ENCODE measurements around the gene SECTM1.

Gene SECTM1

DNA sequence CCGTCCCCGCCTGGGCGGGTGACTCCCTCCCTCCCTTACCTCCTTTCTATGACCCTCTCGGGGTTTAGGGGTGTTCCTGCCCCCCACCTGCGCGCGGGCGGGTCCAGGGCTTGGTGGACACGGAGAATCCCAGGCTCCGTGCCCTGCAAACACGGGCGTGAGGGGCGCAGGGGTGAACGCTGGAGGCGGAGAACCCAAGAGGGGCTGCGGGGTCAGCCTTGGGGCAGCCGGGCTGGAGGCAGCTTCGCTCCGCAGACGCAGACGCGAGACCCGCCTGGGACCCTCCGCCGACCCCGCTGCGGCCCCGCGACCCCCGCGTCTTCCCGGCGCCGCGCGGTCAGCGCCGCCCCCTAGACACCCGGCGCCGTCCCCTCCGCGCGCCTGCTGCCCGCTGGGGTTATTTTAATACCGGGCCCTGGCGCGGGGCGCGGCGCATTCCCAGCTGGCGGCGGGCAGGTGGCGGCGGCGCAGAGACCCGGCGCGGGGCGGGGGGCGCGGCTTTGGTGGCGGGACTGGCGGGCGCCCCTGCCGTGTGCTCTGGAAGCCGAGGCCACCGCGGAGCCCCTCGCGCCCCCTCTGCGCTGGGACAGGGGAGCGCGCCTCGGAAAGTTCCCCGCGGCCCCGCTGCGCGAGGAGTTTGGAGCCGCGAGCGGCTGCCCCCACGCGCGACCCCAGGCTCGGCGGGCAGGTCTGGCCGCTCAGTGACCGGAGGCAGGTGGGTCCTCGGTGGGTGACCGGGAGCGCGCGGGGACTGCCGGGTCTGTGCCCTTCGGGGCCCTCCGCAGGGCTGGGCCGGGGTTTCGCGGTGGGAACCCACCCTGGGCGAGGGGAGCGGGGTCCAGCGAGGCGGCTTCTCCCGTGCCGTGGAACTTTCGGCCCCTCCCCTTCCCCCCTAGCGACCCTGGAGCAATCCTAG is 38.0 kb upstream of the SECTM1 start, which contains the start of gene UTS2R:
Gene UTS2R, plus strand, starts transcription at position 433 of the 916 bp plus-strand sequence. CDS start 2,560 bp downstream, outside the sequence.
- WGBS, result 9% methylated on average over 91 of the region's 109 CpGs
- Histone ChIP-seq H3K4me3 (ENCODE audit: insufficient read depth in 1 of 2, low read depth in 1 of 2, low read length in 2 of 2) (peak within 1 kb of the TSS in 1 of 2 experiments; percentile 79), H3K9me3 (ENCODE audit: control insufficient read depth, low read length) (no peaks in the 10 kb centered on the region), H4K8ac (ENCODE audit: low read length) (no peak within 1 kb of the TSS), H3K79me1 (replicated peaks; ENCODE audit: low read length, poor library complexity, severe bottlenecking) (no peaks in the 10 kb centered on the region), H3K36me3 (ENCODE audit: control insufficient read depth in 1 of 2, insufficient read depth in 2 of 2, low read depth in 1 of 2, low read length in 2 of 2) (no peaks in the 10 kb centered on the region), H3K14ac (ENCODE audit: low read length in 2 of 2) (no peak within 1 kb of the TSS), H2AFZ (ENCODE audit: low read depth, low read length) (no peak within 1 kb of the TSS), H2BK120ac (ENCODE audit: low read depth, low read length) (no peak within 1 kb of the TSS), H3K27ac (ENCODE audit: low read length, poor library complexity, severe bottlenecking) (no peak within 1 kb of the TSS), H3K23ac (ENCODE audit: low read length in 2 of 2) (peak within 1 kb of the TSS in 1 of 2 experiments; percentile 9), H3K27me3 (ENCODE audit: control insufficient read depth in 1 of 2, insufficient read depth in 1 of 2, low read length in 2 of 2) (peaks cover 52 to 72% of the 10 kb centered on the region in 2 experiments), H2AK5ac (ENCODE audit: low read length, severe bottlenecking) (no peak within 1 kb of the TSS), H2BK12ac (ENCODE audit: low read length in 2 of 2) (no peak within 1 kb of the TSS), H2BK5ac (ENCODE audit: low read depth, low read length, poor library complexity, severe bottlenecking) (no peak within 1 kb of the TSS), H3K4ac (ENCODE audit: low read depth in 1 of 2, low read length in 2 of 2) (no peak within 1 kb of the TSS), H2BK15ac (ENCODE audit: low read depth, poor library complexity, severe bottlenecking) (no peak within 1 kb of the TSS), H3K4me1 (ENCODE audit: control insufficient read depth, insufficient read depth, low read depth, low read length) (peaks cover 16% of the 10 kb centered on the region), H4K91ac (ENCODE audit: low read length) (no peak within 1 kb of the TSS), H3K18ac (ENCODE audit: low read depth in 1 of 2, low read length in 2 of 2) (peak within 1 kb of the TSS in 1 of 2 experiments; percentile 2), H3K4me2 (ENCODE audit: low read length, poor library complexity, severe bottlenecking) (no peak within 1 kb of the TSS), H3K9ac (ENCODE audit: low read length) (peak within 1 kb of the TSS; percentile 60)
- no peak for DNase-seq

DNA sequence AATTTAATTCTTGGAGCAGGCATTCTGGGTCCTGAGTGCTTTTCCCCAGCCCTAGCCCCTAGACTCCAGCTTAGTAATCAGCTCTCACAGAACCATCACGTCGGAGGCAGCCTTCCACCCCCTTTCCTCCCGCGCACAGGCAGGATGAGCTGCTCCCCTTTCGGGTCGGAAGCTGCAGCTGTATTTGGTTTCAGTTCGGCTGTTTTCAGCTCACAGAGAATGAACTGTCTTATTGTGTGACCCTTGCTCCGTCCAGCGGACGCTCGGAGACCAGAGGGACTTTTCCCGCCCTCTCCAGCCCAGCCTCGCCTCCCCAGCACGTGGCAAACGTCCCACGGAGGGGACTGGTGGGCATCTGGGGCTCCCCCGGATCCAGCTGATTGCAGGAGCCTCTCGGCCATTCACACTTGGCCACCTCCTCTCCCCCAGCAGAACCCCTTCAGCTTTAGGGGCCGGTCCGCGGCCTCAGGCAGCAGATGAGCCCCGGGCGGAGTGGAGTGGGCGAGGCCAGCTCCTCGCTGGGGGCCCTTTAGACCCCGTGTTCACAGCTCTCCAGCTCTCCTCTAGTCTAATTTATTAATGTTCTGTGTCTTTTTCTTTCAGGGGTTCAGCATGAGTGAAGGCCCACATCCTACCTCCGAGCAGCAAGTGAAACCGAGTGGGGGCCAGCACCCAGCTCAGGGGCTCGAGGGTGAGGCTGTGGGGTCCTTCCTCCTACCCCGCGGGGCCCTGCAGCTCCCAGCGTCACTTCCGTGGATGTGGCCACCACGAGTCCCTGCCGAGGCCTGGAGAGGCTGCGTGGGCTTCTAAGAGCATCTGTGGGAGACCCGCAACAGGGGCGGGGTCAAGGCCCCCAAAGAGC is 37.1 kb upstream of the SECTM1 start:
- no peak overlapping the region for H2BK12ac ChIP-seq (ENCODE audit: low read length in 2 of 2)
- no peak overlapping the region for H3K14ac ChIP-seq (ENCODE audit: low read length in 2 of 2)
- H3K27ac ChIP-seq (ENCODE audit: low read length, poor library complexity, severe bottlenecking), result no peak overlapping the region
- H3K9me3 ChIP-seq (ENCODE audit: control insufficient read depth, low read length), result no peaks in the 10 kb centered on the region
- DNase-seq, result no peak
- H2BK5ac ChIP-seq (ENCODE audit: low read depth, low read length, poor library complexity, severe bottlenecking), result no peak overlapping the region
- 71% methylated on average over 32 of the region's 38 CpGs for WGBS
- H3K4me2 ChIP-seq (ENCODE audit: low read length, poor library complexity, severe bottlenecking), result no peak overlapping the region
- H3K4ac ChIP-seq (ENCODE audit: low read depth in 1 of 2, low read length in 2 of 2), result no peak overlapping the region
- no peaks in the 10 kb centered on the region for H3K36me3 ChIP-seq (ENCODE audit: control insufficient read depth in 1 of 2, insufficient read depth in 2 of 2, low read depth in 1 of 2, low read length in 2 of 2)
- no peak overlapping the region for H2BK15ac ChIP-seq (ENCODE audit: low read depth, poor library complexity, severe bottlenecking)
- H2AK5ac ChIP-seq (ENCODE audit: low read length, severe bottlenecking), result no peak overlapping the region
- no peak overlapping the region for H4K91ac ChIP-seq (ENCODE audit: low read length)
- H3K4me1 ChIP-seq (ENCODE audit: control insufficient read depth, insufficient read depth, low read depth, low read length), result peaks cover 16% of the 10 kb centered on the region
- peak overlapping the region in 1 of 2 experiments; percentile 79 for H3K4me3 ChIP-seq (ENCODE audit: insufficient read depth in 1 of 2, low read depth in 1 of 2, low read length in 2 of 2)
- H3K9ac ChIP-seq (ENCODE audit: low read length), result peak overlapping the region; percentile 60
- H4K8ac ChIP-seq (ENCODE audit: low read length), result no peak overlapping the region
- no peak overlapping the region for H2BK120ac ChIP-seq (ENCODE audit: low read depth, low read length)
- H3K27me3 ChIP-seq (ENCODE audit: control insufficient read depth in 1 of 2, insufficient read depth in 1 of 2, low read length in 2 of 2), result peaks cover 47 to 64% of the 10 kb centered on the region in 2 experiments
- no peak overlapping the region for H2AFZ ChIP-seq (ENCODE audit: low read depth, low read length)
- no peak overlapping the region for H3K23ac ChIP-seq (ENCODE audit: low read length in 2 of 2)
- no peaks in the 10 kb centered on the region for H3K79me1 ChIP-seq (replicated peaks; ENCODE audit: low read length, poor library complexity, severe bottlenecking)
- peak overlapping the region in 1 of 2 experiments; percentile 2 for H3K18ac ChIP-seq (ENCODE audit: low read depth in 1 of 2, low read length in 2 of 2)

DNA sequence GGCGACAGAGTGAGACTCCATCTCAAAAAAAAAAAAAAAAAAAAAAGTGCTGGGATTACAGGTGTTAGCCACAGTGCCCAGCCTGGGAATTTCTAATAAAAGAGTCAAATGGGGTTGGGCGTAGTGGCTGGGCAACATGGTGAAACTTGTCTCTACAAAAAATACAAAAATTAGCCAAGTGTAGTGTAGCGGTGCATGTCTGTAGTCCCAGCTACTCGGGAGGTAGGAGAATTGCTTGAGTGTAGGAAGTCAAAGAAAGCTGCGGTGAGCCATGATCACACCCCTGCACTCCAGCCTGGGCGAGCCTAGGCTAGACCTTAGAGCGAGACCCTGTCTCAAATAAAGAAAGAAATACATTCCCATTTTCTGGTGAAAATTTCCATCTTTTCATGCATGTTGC is 35.6 kb upstream of the SECTM1 start:
- H4K91ac ChIP-seq (ENCODE audit: low read length), result no peak overlapping the region
- no peak overlapping the region for H3K4me2 ChIP-seq (ENCODE audit: low read length, poor library complexity, severe bottlenecking)
- H2AFZ ChIP-seq (ENCODE audit: low read depth, low read length), result no peak overlapping the region
- H3K27me3 ChIP-seq (ENCODE audit: control insufficient read depth in 1 of 2, insufficient read depth in 1 of 2, low read length in 2 of 2), result peaks cover 53 to 56% of the 10 kb centered on the region in 2 experiments
- no peaks in the 10 kb centered on the region for H3K9me3 ChIP-seq (ENCODE audit: control insufficient read depth, low read length)
- H2AK5ac ChIP-seq (ENCODE audit: low read length, severe bottlenecking), result no peak overlapping the region
- H3K9ac ChIP-seq (ENCODE audit: low read length), result no peak overlapping the region
- H3K18ac ChIP-seq (ENCODE audit: low read depth in 1 of 2, low read length in 2 of 2), result no peak overlapping the region
- WGBS, result 96% methylated on average over 6 of the region's 7 CpGs
- H4K8ac ChIP-seq (ENCODE audit: low read length), result no peak overlapping the region
- no peak overlapping the region for H3K4me3 ChIP-seq (ENCODE audit: insufficient read depth in 1 of 2, low read depth in 1 of 2, low read length in 2 of 2)
- H2BK12ac ChIP-seq (ENCODE audit: low read length in 2 of 2), result no peak overlapping the region
- H3K4me1 ChIP-seq (ENCODE audit: control insufficient read depth, insufficient read depth, low read depth, low read length), result peaks cover 13% of the 10 kb centered on the region
- no peaks in the 10 kb centered on the region for H3K36me3 ChIP-seq (ENCODE audit: control insufficient read depth in 1 of 2, insufficient read depth in 2 of 2, low read depth in 1 of 2, low read length in 2 of 2)
- H2BK5ac ChIP-seq (ENCODE audit: low read depth, low read length, poor library complexity, severe bottlenecking), result no peak overlapping the region
- no peak overlapping the region for H3K27ac ChIP-seq (ENCODE audit: low read length, poor library complexity, severe bottlenecking)
- no peak overlapping the region for H3K4ac ChIP-seq (ENCODE audit: low read depth in 1 of 2, low read length in 2 of 2)
- no peak for DNase-seq
- H3K23ac ChIP-seq (ENCODE audit: low read length in 2 of 2), result no peak overlapping the region
- no peak overlapping the region for H3K14ac ChIP-seq (ENCODE audit: low read length in 2 of 2)
- no peak overlapping the region for H2BK120ac ChIP-seq (ENCODE audit: low read depth, low read length)
- H2BK15ac ChIP-seq (ENCODE audit: low read depth, poor library complexity, severe bottlenecking), result no peak overlapping the region
- H3K79me1 ChIP-seq (replicated peaks; ENCODE audit: low read length, poor library complexity, severe bottlenecking), result no peaks in the 10 kb centered on the region
